ENCODE data around the gene FH. TPM values are rescaled to one million over a fixed set of nuclear protein-coding genes. Genes with fewer than 3 reads are reported as not detected.

The FH gene
- total and polyA plus RNA-seq, 11 donors = 153 to 279 (median 209) TPM

- no peak for DNase-seq
- intact Hi-C loops (cut with DNase I) = no loop called here
- no peak for TF ChIP-seq POLR2A (IDR thresholded peaks at IDR 0.05)
- TF ChIP-seq CTCF (IDR thresholded peaks at IDR 0.05) = no peak
- Histone ChIP-seq H3K4me3 (no peak overlapping the region), H3K36me3 (no peaks in the 10 kb centered on the region), H3K27me3 (no peaks in the 10 kb centered on the region), H3K9me3 (no peaks in the 10 kb centered on the region), H3K4me1 (peaks cover 0 to 1% (median 0%) of the 10 kb centered on the region in 12 donors), H3K27ac (no peak overlapping the region)
- no peak for ATAC-seq
- WGBS, 4 donors = 69 to 75% (median 72%) methylated on average over 5 of the region's 5 CpGs
Observed at GRCh38 chr1:241557551-241558193, 38.1 kb upstream of the FH start.

GRCh38 chr1:241557031-241557430 lies 37.5 kb upstream of the FH start:
- 76 to 85% (median 80%) methylated on average over 5 of the region's 5 CpGs for WGBS, 4 donors

DNA sequence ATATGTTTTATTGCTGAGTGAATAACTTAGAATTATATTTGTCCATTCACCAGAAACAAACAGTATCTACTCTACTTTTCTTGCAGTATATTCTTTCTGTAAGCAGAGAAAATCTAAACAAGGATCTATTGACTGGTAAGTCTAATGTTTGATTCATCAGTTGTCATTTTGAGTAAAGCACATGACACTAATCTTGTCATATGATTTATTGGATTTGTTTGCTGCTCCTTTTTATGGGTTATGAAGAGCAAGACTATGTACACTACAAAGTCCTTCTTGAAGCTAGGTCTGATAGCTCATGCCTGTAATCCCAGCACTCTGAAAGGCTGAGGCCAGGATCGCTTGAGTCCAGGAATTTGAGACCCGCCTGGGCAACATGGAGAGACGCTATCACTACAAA lies 36.0 kb upstream of the FH start:
- ATAC-seq = no peak
- Histone ChIP-seq H3K36me3 (no peaks in the 10 kb centered on the region), H3K4me1 (peaks cover 0 to 14% (median 0%) of the 10 kb centered on the region in 12 donors), H3K27ac (no peak overlapping the region), H3K27me3 (no peaks in the 10 kb centered on the region), H3K9me3 (no peaks in the 10 kb centered on the region), H3K4me3 (no peak overlapping the region)
- whole genome bisulfite sequencing, 4 donors = 92 to 93% (median 93%) methylated on average over 3 of the region's 3 CpGs
- intact Hi-C loops (cut with DNase I) = no loop called here
- no peak for DNase-seq
- no peak for TF ChIP-seq CTCF (IDR thresholded peaks at IDR 0.05)
- TF ChIP-seq POLR2A (IDR thresholded peaks at IDR 0.05) = no peak

More at GRCh38 chr1:241557031-241557430, 37.5 kb upstream of the FH start:
- no peak overlapping the region for H3K4me3 ChIP-seq
- ATAC-seq (no peak), DNase-seq (no peak)
- no peaks in the 10 kb centered on the region for H3K27me3 ChIP-seq
- H3K4me1 ChIP-seq = peaks cover 0 to 5% (median 0%) of the 10 kb centered on the region in 12 donors
- H3K36me3 ChIP-seq = no peaks in the 10 kb centered on the region
- intact Hi-C loops (cut with DNase I) = no loop called here
- no peak for TF ChIP-seq CTCF (IDR thresholded peaks at IDR 0.05)
- no peak for TF ChIP-seq POLR2A (IDR thresholded peaks at IDR 0.05)
- no peaks in the 10 kb centered on the region for H3K9me3 ChIP-seq
- H3K27ac ChIP-seq = no peak overlapping the region

- Histone ChIP-seq H3K4me3 (no peak overlapping the region), H3K27me3 (no peaks in the 10 kb centered on the region), H3K9me3 (no peaks in the 10 kb centered on the region), H3K27ac (no peak overlapping the region), H3K4me1 (peaks cover 0 to 14% (median 0%) of the 10 kb centered on the region in 12 donors), H3K36me3 (no peaks in the 10 kb centered on the region)
- intact Hi-C loops (cut with DNase I) = no loop called here
- 75 to 87% (median 83%) methylated on average over 7 of the region's 7 CpGs for WGBS, 4 donors
- TF ChIP-seq POLR2A (IDR thresholded peaks at IDR 0.05) = no peak
- no peak for TF ChIP-seq CTCF (IDR thresholded peaks at IDR 0.05)
- ATAC-seq (no peak), DNase-seq (no peak)
Observed at GRCh38 chr1:241553886-241554592, 34.5 kb upstream of the FH start.

Measured in heart left ventricle (tissue), 16 donors.